Stomach (tissue), 4 donors: Measurements from ENCODE around the gene KCNF1.

Experiments
- EP300 ChIP-seq: sonication (generic); formaldehyde crosslinking; IDR thresholded peaks from one replicate; pipeline ENCODE4 v1.6.1; 2017; ENCODE audit warnings: antibody characterized with exemption
- TF ChIP-seq, protein P1 (sequence below), 7 experiments: fragments of 450-650 bp in 4 of 7; fragments of 200-600 bp in 3 of 7; sonication (generic) in 3 of 7; IDR thresholded peaks; one replicate each; pipeline ENCODE4 v1.5.1; 2016 to 2019; ENCODE audit warnings: antibody characterized with exemption in 7 of 7, control low read depth in 2 of 7, mild to moderate bottlenecking in 1 of 7

- TF ChIP-seq, protein P1, sequence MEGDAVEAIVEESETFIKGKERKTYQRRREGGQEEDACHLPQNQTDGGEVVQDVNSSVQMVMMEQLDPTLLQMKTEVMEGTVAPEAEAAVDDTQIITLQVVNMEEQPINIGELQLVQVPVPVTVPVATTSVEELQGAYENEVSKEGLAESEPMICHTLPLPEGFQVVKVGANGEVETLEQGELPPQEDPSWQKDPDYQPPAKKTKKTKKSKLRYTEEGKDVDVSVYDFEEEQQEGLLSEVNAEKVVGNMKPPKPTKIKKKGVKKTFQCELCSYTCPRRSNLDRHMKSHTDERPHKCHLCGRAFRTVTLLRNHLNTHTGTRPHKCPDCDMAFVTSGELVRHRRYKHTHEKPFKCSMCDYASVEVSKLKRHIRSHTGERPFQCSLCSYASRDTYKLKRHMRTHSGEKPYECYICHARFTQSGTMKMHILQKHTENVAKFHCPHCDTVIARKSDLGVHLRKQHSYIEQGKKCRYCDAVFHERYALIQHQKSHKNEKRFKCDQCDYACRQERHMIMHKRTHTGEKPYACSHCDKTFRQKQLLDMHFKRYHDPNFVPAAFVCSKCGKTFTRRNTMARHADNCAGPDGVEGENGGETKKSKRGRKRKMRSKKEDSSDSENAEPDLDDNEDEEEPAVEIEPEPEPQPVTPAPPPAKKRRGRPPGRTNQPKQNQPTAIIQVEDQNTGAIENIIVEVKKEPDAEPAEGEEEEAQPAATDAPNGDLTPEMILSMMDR (IDR thresholded peaks at IDR 0.05): no peak
- no peak for TF ChIP-seq EP300
Observed at GRCh38 chr2:10873790-10874437, 37.8 kb upstream of the KCNF1 start.
